Liver (tissue), 9 donors: ENCODE results near the gene SIPA1L2. TPM values are rescaled to one million over a fixed set of nuclear protein-coding genes. Genes with fewer than 3 reads are reported as not detected.
"Not testable (repeated sequence)": the region's sequence is repeated elsewhere in the genome, so short reads cannot be mapped to it uniquely, and the experiment has no call there.

Experiments used
- DNase-seq: peaks from one replicate; pipeline ENCODE4 v3.0.0-alpha.2; 2017; ENCODE audit warnings: low spot score
- H3K27ac ChIP-seq, 2 donors: one replicate each; pipeline ENCODE4 v1.7.0; 2013; ENCODE audit warnings: inconsistent platforms in 2 of 2, low read length in 2 of 2, control low read depth in 1 of 2, low read depth in 1 of 2, mild to moderate bottlenecking in 1 of 2
- H3K27me3 ChIP-seq, 4 donors: one replicate each; pipeline versions ENCODE4 v1.6.1 to v1.7.0; 2013; ENCODE audit warnings: low read length in 3 of 4, inconsistent platforms in 1 of 4, mild to moderate bottlenecking in 1 of 4, moderate library complexity in 1 of 4; ENCODE audit not compliant: control insufficient read depth in 4 of 4, insufficient read depth in 4 of 4
- H3K36me3 ChIP-seq, 4 donors: one replicate each; pipeline versions ENCODE4 v1.6.1 to v1.7.0; 2013; ENCODE audit warnings: low read length in 3 of 4, mild to moderate bottlenecking in 3 of 4, low read depth in 1 of 4, moderate library complexity in 1 of 4; ENCODE audit not compliant: control insufficient read depth in 4 of 4, insufficient read depth in 3 of 4
- H3K4me1 ChIP-seq, 4 donors: one replicate each; pipeline versions ENCODE4 v1.6.1 to v1.7.0; 2013; ENCODE audit warnings: low read length in 3 of 4, mild to moderate bottlenecking in 3 of 4, moderate library complexity in 1 of 4; ENCODE audit not compliant: control insufficient read depth in 4 of 4, insufficient read depth in 4 of 4
- H3K4me3 ChIP-seq, 3 donors: one replicate each; pipeline versions ENCODE4 v1.6.1 to v1.7.0; 2013; ENCODE audit warnings: low read length in 3 of 3, control low read depth in 1 of 3, low read depth in 1 of 3, mild to moderate bottlenecking in 1 of 3
- H3K9ac ChIP-seq, 2 donors: one replicate each; pipeline ENCODE4 v1.7.0; 2013; ENCODE audit warnings: low read length in 2 of 2, mild to moderate bottlenecking in 2 of 2, moderate library complexity in 2 of 2, control low read depth in 1 of 2, low read depth in 1 of 2
- H3K9me3 ChIP-seq, 4 donors: one replicate each; pipeline versions ENCODE4 v1.6.1 to v1.7.0; 2013; ENCODE audit warnings: low read length in 3 of 4; ENCODE audit not compliant: control insufficient read depth in 4 of 4
- FOXA1 ChIP-seq: IDR thresholded peaks from 2 replicates; pipeline ENCODE4 v1.6.1; 2016; ENCODE audit warnings: antibody characterized with exemption
- FOXA2 ChIP-seq: IDR thresholded peaks from 2 replicates; pipeline ENCODE4 v1.6.1; 2016; ENCODE audit warnings: antibody characterized with exemption
- GABPA ChIP-seq, 2 donors: IDR thresholded peaks in 1 of 2; conservative IDR thresholded peaks in 1 of 2; 2 replicates each; pipeline ENCODE4 v1.6.1; 2016; ENCODE audit warnings: antibody characterized with exemption in 2 of 2, mild to moderate bottlenecking in 1 of 2, moderate library complexity in 1 of 2
- HNF4A ChIP-seq, 2 donors: conservative IDR thresholded peaks; 2 replicates each; pipeline ENCODE4 v1.6.1; 2016; ENCODE audit warnings: antibody characterized with exemption in 2 of 2, mild to moderate bottlenecking in 2 of 2
- HNF4G ChIP-seq: IDR thresholded peaks from 2 replicates; pipeline ENCODE4 v1.6.1; 2016; ENCODE audit warnings: antibody characterized with exemption
- JUND ChIP-seq, 2 donors: IDR thresholded peaks; 2 replicates each; pipeline ENCODE4 v1.6.1; 2016; ENCODE audit warnings: antibody characterized with exemption in 2 of 2
- MAX ChIP-seq: IDR thresholded peaks from 2 replicates; pipeline ENCODE4 v1.6.1; 2016; ENCODE audit warnings: antibody characterized with exemption
- NR2F2 ChIP-seq: IDR thresholded peaks from 2 replicates; pipeline ENCODE4 v1.6.1; 2016; ENCODE audit warnings: antibody characterized with exemption
- RAD21 ChIP-seq, 2 donors: IDR thresholded peaks; 2 replicates each; pipeline ENCODE4 v1.6.1; 2016; ENCODE audit warnings: antibody characterized with exemption in 2 of 2, mild to moderate bottlenecking in 2 of 2
- REST ChIP-seq: IDR thresholded peaks from 2 replicates; pipeline ENCODE4 v1.6.1; 2016; ENCODE audit warnings: antibody characterized with exemption, mild to moderate bottlenecking
- SP1 ChIP-seq: IDR thresholded peaks from 2 replicates; pipeline ENCODE4 v1.6.1; 2018; ENCODE audit warnings: antibody characterized with exemption, mild to moderate bottlenecking
- YY1 ChIP-seq: IDR thresholded peaks from 2 replicates; pipeline ENCODE4 v1.6.1; 2016; ENCODE audit warnings: antibody characterized with exemption, mild to moderate bottlenecking
- WGBS: extraction: QIAGEN DNeasy Blood & Tissue Kit; methylation state at CpG from one replicate; pipeline ENCODE4 v1.1.7; 2013; 5-methylcytosine and 5-hydroxymethylcytosine counted together
- polyA plus RNA-seq, 2 donors: library from polyadenylated mRNA; stranded (reverse) in 1 of 2; unstranded in 1 of 2; fragments of 200-250 nt in 1 of 2; fragments of >200 nt in 1 of 2; fragmentation: Nextera tagmentation in 1 of 2; extraction: Ambion mirVana in 1 of 2; gene quantifications; one replicate each; pipeline versions ENCODE4 v1.2.1 to v1.2.3, GENCODE V29; 2013 to 2015
- total RNA-seq, 2 donors: library from RNA; depleted of rRNA; stranded (reverse); fragments of >200 nt; gene quantifications; one replicate each; pipeline ENCODE4 v1.2.3, GENCODE V29; 2014
- TF ChIP-seq, protein P1 (sequence below): IDR thresholded peaks from 2 replicates; pipeline ENCODE4 v1.6.1; 2016; ENCODE audit warnings: antibody characterized with exemption
- TF ChIP-seq, protein P2 (sequence below): fragments of 150-350 bp; IDR thresholded peaks from 2 replicates; pipeline ENCODE4 v1.5.1; 2017; ENCODE audit warnings: improper control_type of control experiment, low read depth, low read length; ENCODE audit not compliant: missing input control
- donor health status: healthy.
- donor health status: healthy.
- donor health status: healthy.
- donor health status: healthy.
- donor health status: healthy.

The SIPA1L2 gene
- total and polyA plus RNA-seq, 4 donors = 1.9 to 18.5 (median 4.0) TPM

DNA sequence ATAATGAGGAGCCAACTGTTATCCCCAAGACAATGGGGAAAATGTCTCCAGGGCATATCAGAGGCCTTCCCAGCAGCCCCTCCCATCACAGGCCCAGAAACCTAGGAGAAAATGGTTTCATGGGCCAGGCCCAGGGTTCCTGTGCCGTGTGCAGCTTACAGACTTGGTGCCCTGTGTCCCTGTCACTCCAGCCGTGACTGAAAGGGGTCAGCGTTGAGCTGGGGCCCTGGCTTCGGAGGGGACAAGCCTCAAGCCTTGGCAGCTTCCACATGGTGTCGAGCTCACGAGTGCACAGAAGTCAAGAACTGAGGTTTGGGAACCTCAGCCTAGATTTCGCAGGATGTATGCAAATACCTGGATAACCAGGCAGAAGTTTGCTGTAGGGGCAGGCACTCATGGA, 18.1 kb downstream of the SIPA1L2 start:
- Histone ChIP-seq H3K36me3 (no peaks in the 10 kb centered on the region), H3K9ac (no peak overlapping the region), H3K27me3 (no peaks in the 10 kb centered on the region), H3K4me3 (no peak overlapping the region), H3K4me1 (peaks cover 0 to 2% (median 0%) of the 10 kb centered on the region in 4 donors), H3K9me3 (no peaks in the 10 kb centered on the region), H3K27ac (no peak overlapping the region)
- no peak for TF ChIP-seq GABPA (IDR thresholded peaks at IDR 0.05 in 1 of 2, conservative IDR thresholded peaks at IDR 0.05 in 1 of 2)
- no peak for TF ChIP-seq REST
- TF ChIP-seq, protein P1, sequence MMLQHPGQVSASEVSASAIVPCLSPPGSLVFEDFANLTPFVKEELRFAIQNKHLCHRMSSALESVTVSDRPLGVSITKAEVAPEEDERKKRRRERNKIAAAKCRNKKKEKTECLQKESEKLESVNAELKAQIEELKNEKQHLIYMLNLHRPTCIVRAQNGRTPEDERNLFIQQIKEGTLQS = no peak
- TF ChIP-seq YY1 = no peak
- TF ChIP-seq, protein P2, sequence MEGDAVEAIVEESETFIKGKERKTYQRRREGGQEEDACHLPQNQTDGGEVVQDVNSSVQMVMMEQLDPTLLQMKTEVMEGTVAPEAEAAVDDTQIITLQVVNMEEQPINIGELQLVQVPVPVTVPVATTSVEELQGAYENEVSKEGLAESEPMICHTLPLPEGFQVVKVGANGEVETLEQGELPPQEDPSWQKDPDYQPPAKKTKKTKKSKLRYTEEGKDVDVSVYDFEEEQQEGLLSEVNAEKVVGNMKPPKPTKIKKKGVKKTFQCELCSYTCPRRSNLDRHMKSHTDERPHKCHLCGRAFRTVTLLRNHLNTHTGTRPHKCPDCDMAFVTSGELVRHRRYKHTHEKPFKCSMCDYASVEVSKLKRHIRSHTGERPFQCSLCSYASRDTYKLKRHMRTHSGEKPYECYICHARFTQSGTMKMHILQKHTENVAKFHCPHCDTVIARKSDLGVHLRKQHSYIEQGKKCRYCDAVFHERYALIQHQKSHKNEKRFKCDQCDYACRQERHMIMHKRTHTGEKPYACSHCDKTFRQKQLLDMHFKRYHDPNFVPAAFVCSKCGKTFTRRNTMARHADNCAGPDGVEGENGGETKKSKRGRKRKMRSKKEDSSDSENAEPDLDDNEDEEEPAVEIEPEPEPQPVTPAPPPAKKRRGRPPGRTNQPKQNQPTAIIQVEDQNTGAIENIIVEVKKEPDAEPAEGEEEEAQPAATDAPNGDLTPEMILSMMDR = no peak
- no peak for TF ChIP-seq JUND (IDR thresholded peaks at IDR 0.05)
- no peak for TF ChIP-seq SP1
- TF ChIP-seq FOXA2 = no peak
- TF ChIP-seq NR2F2 = no peak
- TF ChIP-seq HNF4G = no peak
- TF ChIP-seq RAD21 (IDR thresholded peaks at IDR 0.05) = no peak
- TF ChIP-seq MAX = no peak
- TF ChIP-seq HNF4A (conservative IDR thresholded peaks at IDR 0.05) = no peak
- no peak for TF ChIP-seq FOXA1
- DNase-seq = no peak
- 98% methylated on average over 7 of the region's 7 CpGs for WGBS

GRCh38 chr1:232610902-232611745, 18.8 kb downstream of the SIPA1L2 start:
- H3K9ac ChIP-seq, H3K36me3 ChIP-seq, H3K4me1 ChIP-seq, H3K27ac ChIP-seq, H3K4me3 ChIP-seq, H3K9me3 ChIP-seq, DNase-seq, H3K27me3 ChIP-seq: not testable (repeated sequence)
- peak; percentile 38 for TF ChIP-seq YY1
- 82% methylated on average over 11 of the region's 11 CpGs for WGBS
